HCT116 (cell line): ENCODE data around the gene LEKR1. TPM values are rescaled to one million over a fixed set of nuclear protein-coding genes. Genes with fewer than 3 reads are reported as not detected.

ENCODE experiments used
- ATAC-seq: fragments of 200-7000 bp; cut with Tn5 transposase; 2 replicates; pipeline ENCODE4 v1.9.1; 2020; ENCODE audit warnings: mild to moderate bottlenecking, moderate library complexity
- BruUV-seq: library from RNA; stranded (reverse); fragments of 400-500 nt; replicated peaks from 2 replicates; lab custom pipeline; 2021; lab: Mats Ljungman, UMichigan
- CTCF ChIA-PET: fragments of 300-600 bp; sonication (Branson Sonifier 250); formaldehyde crosslinking; loops from one replicate; lab custom pipeline; 2021; ENCODE audit warnings: antibody characterized with exemption; lab: Charles Lee
- POLR2A ChIA-PET: fragments of 300-600, 350-600 bp; sonication (Branson Sonifier 250); formaldehyde crosslinking; loops from one replicate; lab custom pipeline; 2021; ENCODE audit warnings: antibody characterized with exemption; lab: Charles Lee
- RAD21 ChIA-PET, 2 experiments: fragments of 300-600 bp; sonication (Branson Sonifier 250); formaldehyde crosslinking; loops; one replicate each; lab custom pipeline; 2023; ENCODE audit warnings: low total read pairs in 2 of 2; ENCODE audit not compliant: uncharacterized antibody in 2 of 2, unreplicated experiment in 2 of 2, low non-redundant PET in 1 of 2; lab: Charles Lee
- DNase-seq: peaks from one replicate; pipeline ENCODE4 v3.0.0-alpha.2; 2010; ENCODE audit warnings: low read depth, low spot score
- H2AFZ ChIP-seq: fragments of 200-600 bp; shearing (Covaris generic), sonication (generic); 2 replicates; pipeline ENCODE4 v1.6.1; 2017; ENCODE audit warnings: low read depth, mixed run types, mixed read lengths, antibody characterized with exemption, low read length; ENCODE audit not compliant: poor library complexity, severe bottlenecking
- H3K27ac ChIP-seq: 2 replicates; pipeline ENCODE4 v1.5.1; 2012; ENCODE audit warnings: low read depth, low read length
- H3K27me3 ChIP-seq: fragments of 200-600 bp; sonication (generic); 2 replicates; pipeline ENCODE4 v1.6.1; 2016; ENCODE audit warnings: mixed run types, low read length, mixed read lengths; ENCODE audit not compliant: insufficient read depth
- H3K36me3 ChIP-seq, 2 experiments: fragments of 200-500 bp in 1 of 2; fragments of 200-600 bp in 1 of 2; sonication (Bioruptor generic) in 1 of 2; sonication (generic) in 1 of 2; 2 replicates each; pipeline versions ENCODE4 v1.5.1 to v1.6.1; 2014 to 2016; ENCODE audit warnings: low read length in 2 of 2, inconsistent platforms in 1 of 2, mixed read lengths in 1 of 2, mixed run types in 1 of 2; ENCODE audit not compliant: insufficient read depth in 2 of 2, control insufficient read depth in 1 of 2
- H3K4me1 ChIP-seq, 2 experiments: fragments of 200-600 bp in 1 of 2; sonication (generic) in 1 of 2; 2 replicates each; pipeline versions ENCODE4 v1.5.1 to v1.6.1; 2012 to 2017; ENCODE audit warnings: low read length in 2 of 2, inconsistent platforms in 1 of 2, mild to moderate bottlenecking in 1 of 2, mixed read lengths in 1 of 2, mixed run types in 1 of 2, moderate library complexity in 1 of 2; ENCODE audit not compliant: insufficient read depth in 2 of 2, control insufficient read depth in 1 of 2
- H3K4me2 ChIP-seq: fragments of 200-600 bp; sonication (generic); 2 replicates; pipeline ENCODE4 v1.6.1; 2017; ENCODE audit warnings: mixed run types, low read length, mixed read lengths
- H3K4me3 ChIP-seq, 2 experiments: fragments of 200-600 bp in 1 of 2; sonication (generic) in 1 of 2; replicated peaks in 1 of 2; 2 replicates each; pipeline ENCODE4 v1.5.1; 2011 to 2016; ENCODE audit warnings: low read length in 2 of 2, control low read depth in 1 of 2, low read depth in 1 of 2, mild to moderate bottlenecking in 1 of 2, mixed read lengths in 1 of 2, mixed run types in 1 of 2
- H3K79me2 ChIP-seq: fragments of 200-600 bp; sonication (generic); 2 replicates; pipeline ENCODE4 v1.6.1; 2017; ENCODE audit warnings: mild to moderate bottlenecking, mixed run types, low read length, moderate library complexity, mixed read lengths; ENCODE audit not compliant: insufficient read depth
- H3K9ac ChIP-seq: fragments of 200-600 bp; sonication (generic); 2 replicates; pipeline ENCODE4 v1.6.1; 2016; ENCODE audit warnings: low read length, mixed read lengths
- H3K9me2 ChIP-seq: fragments of 200-600 bp; sonication (generic), shearing (Covaris generic); 2 replicates; pipeline ENCODE4 v1.6.1; 2017; ENCODE audit warnings: mixed run types, mild to moderate bottlenecking, moderate library complexity; ENCODE audit not compliant: insufficient read depth
- H3K9me3 ChIP-seq, 2 experiments: fragments of 200-500 bp in 1 of 2; fragments of 200-600 bp in 1 of 2; sonication (Bioruptor generic) in 1 of 2; sonication (generic) in 1 of 2; 2 replicates each; pipeline ENCODE4 v1.6.1; 2014 to 2017; ENCODE audit warnings: low read length in 2 of 2, mixed read lengths in 2 of 2, inconsistent platforms in 1 of 2, low read depth in 1 of 2, mild to moderate bottlenecking in 1 of 2, mixed run types in 1 of 2, moderate library complexity in 1 of 2; ENCODE audit not compliant: control insufficient read depth in 1 of 2, insufficient read depth in 1 of 2
- H4K20me1 ChIP-seq: fragments of 200-600 bp; sonication (generic), shearing (Covaris generic); 2 replicates; pipeline ENCODE4 v1.6.1; 2017; ENCODE audit warnings: mixed run types, mild to moderate bottlenecking, moderate library complexity; ENCODE audit not compliant: insufficient read depth
- CBX3 ChIP-seq: IDR thresholded peaks from 2 replicates; pipeline ENCODE4 v1.6.1; 2012; ENCODE audit warnings: low read depth
- CTCF ChIP-seq, 3 experiments: fragments of 200-600 bp in 1 of 3; sonication (generic) in 1 of 3; IDR thresholded peaks in 2 of 3; conservative IDR thresholded peaks in 1 of 3; 2 replicates each; pipeline ENCODE4 v1.5.1; 2012 to 2017; ENCODE audit warnings: low read depth in 2 of 3, low read length in 2 of 3, antibody characterized with exemption in 1 of 3, borderline replicate concordance in 1 of 3, control low read depth in 1 of 3, mild to moderate bottlenecking in 1 of 3, mixed read lengths in 1 of 3, mixed run types in 1 of 3, moderate library complexity in 1 of 3; ENCODE audit not compliant: insufficient read depth in 1 of 3
- EZH2phosphoT487 ChIP-seq: fragments of 200-600 bp; IDR thresholded peaks from 2 replicates; pipeline ENCODE4 v1.6.1; 2018; ENCODE audit warnings: antibody characterized with exemption, borderline replicate concordance
- FOSL1 ChIP-seq: IDR thresholded peaks from 2 replicates; pipeline ENCODE4 v1.6.1; 2012; ENCODE audit warnings: low read depth
- JUND ChIP-seq: IDR thresholded peaks from 2 replicates; pipeline ENCODE4 v1.6.1; 2012
- MAX ChIP-seq: IDR thresholded peaks from 2 replicates; pipeline ENCODE4 v1.6.1; 2012
- POLR2A ChIP-seq: IDR thresholded peaks from 2 replicates; pipeline ENCODE4 v1.7.0; 2011; ENCODE audit warnings: borderline replicate concordance; ENCODE audit not compliant: insufficient read depth, insufficient read length; ENCODE audit errors: extremely low read depth
- SP1 ChIP-seq: IDR thresholded peaks from 2 replicates; pipeline ENCODE4 v1.6.1; 2012; ENCODE audit warnings: low read depth
- YY1 ChIP-seq: IDR thresholded peaks from 2 replicates; pipeline ENCODE4 v1.6.1; 2011; ENCODE audit warnings: low read length, low read depth, moderate library complexity, mild to moderate bottlenecking; ENCODE audit not compliant: insufficient replicate concordance; ENCODE audit errors: extremely low read depth
- ZBTB33 ChIP-seq: IDR thresholded peaks from 2 replicates; pipeline ENCODE4 v1.6.1; 2011; ENCODE audit warnings: mild to moderate bottlenecking, low read length, moderate library complexity; ENCODE audit not compliant: insufficient replicate concordance; ENCODE audit errors: extremely low read depth
- ZFX ChIP-seq: fragments of 450-650 bp; IDR thresholded peaks from 2 replicates; pipeline ENCODE4 v1.6.1; 2017
- intact Hi-C: fragments of 100-400 bp; cut with micrococcal nuclease; formaldehyde crosslinking; loops from 2 replicates; pipeline ENCODE4 v1.10.0; 2022
- total RNA-seq: library from RNA; stranded (reverse); gene quantifications from one replicate; pipeline ENCODE4 v1.2.1, GENCODE V29; 2021; ENCODE audit not compliant: unreplicated experiment

Gene LEKR1
- total RNA-seq, 1 experiment from 2014 or later, result 2.1 TPM

GRCh38 chr3:156787926-156788663 is 38.1 kb upstream of the LEKR1 start:
- intact Hi-C loops, result no loop called here
- POLR2A ChIA-PET, result no interaction called here
- H3K36me3 ChIP-seq, result no peaks in the 10 kb centered on the region
- H3K27ac ChIP-seq, result peak overlapping the region; percentile 2; the same call in 1 of the 2 replicates
- no peaks in the 10 kb centered on the region for H4K20me1 ChIP-seq
- no peaks in the 10 kb centered on the region for H3K9me2 ChIP-seq
- H3K9me3 ChIP-seq, result no peaks in the 10 kb centered on the region
- H2AFZ ChIP-seq, result no peak overlapping the region
- H3K4me3 ChIP-seq, result peak overlapping the region in 1 of 2 experiments; percentile 21; a peak in 2 of 4 replicates
- H3K4me2 ChIP-seq, result peak overlapping the region; percentile 73
- no peaks in the 10 kb centered on the region for H3K27me3 ChIP-seq
- H3K9ac ChIP-seq, result peak overlapping the region; percentile 38
- RAD21 ChIA-PET, result no interaction called here
- H3K79me2 ChIP-seq, result no peaks in the 10 kb centered on the region
- no TSS peak for BruUV-seq
- CTCF ChIA-PET, result no interaction called here
- H3K4me1 ChIP-seq, result peaks cover 7 to 55% of the 10 kb centered on the region in 2 experiments
- TF ChIP-seq CTCF (IDR thresholded peaks at IDR 0.05 in 2 of 3, conservative IDR thresholded peaks at IDR 0.05 in 1 of 3; ENCODE audit: borderline replicate concordance in 1 of 3, insufficient read depth in 1 of 3, low read depth in 2 of 3, low read length in 2 of 3) (peak in 1 of 3 experiments; percentile 25; a peak in 1 of 6 replicates), ZFX (no peak), CBX3 (0 out of 2 replicates have a peak, but pooled peaks have one; percentile 23), EZH2phosphoT487 (no peak), SP1 (peak; percentile 26; the same call in 1 of the 2 replicates), JUND (peak; percentile 77), FOSL1 (peak; percentile 72)
- peak; percentile 52 for DNase-seq
- peak; percentile 95 for ATAC-seq

GRCh38 chr3:156788846-156789245 is 37.3 kb upstream of the LEKR1 start:
- CTCF ChIA-PET, result no interaction called here
- no TSS peak for BruUV-seq
- Histone ChIP-seq H3K27ac (no peak overlapping the region), H3K4me2 (peak overlapping the region; percentile 73), H4K20me1 (no peaks in the 10 kb centered on the region), H3K36me3 (no peaks in the 10 kb centered on the region), H3K9ac (peak overlapping the region; percentile 38), H3K79me2 (no peaks in the 10 kb centered on the region), H3K9me3 (no peaks in the 10 kb centered on the region), H3K4me1 (peaks cover 7 to 53% of the 10 kb centered on the region in 2 experiments), H2AFZ (no peak overlapping the region), H3K27me3 (no peaks in the 10 kb centered on the region), H3K9me2 (no peaks in the 10 kb centered on the region), H3K4me3 (peak overlapping the region in 1 of 2 experiments; percentile 21; a peak in 1 of 4 replicates)
- POLR2A ChIA-PET, result no interaction called here
- RAD21 ChIA-PET, result no interaction called here
- ATAC-seq (no peak), DNase-seq (no peak)
- intact Hi-C loops, result no loop called here
- TF ChIP-seq ZBTB33 (no peak), MAX (no peak), YY1 (no peak), FOSL1 (no peak), POLR2A (no peak)
